Cortex of kidney (tissue), 1 donor: ENCODE data around the gene TRAPPC1.
A peak's percentile ranks its signal among the peaks of the same experiment; 100 is the strongest.
"Not testable (repeated sequence)": the region's sequence is repeated elsewhere in the genome, so short reads cannot be mapped to it uniquely, and the experiment has no call there.

Source experiments
- DNase-seq: peaks from one replicate; lab custom pipeline; 2025; lab: John Stamatoyannopoulos, UW

The TRAPPC1 gene

GRCh38 chr17:7931709-7932482 lies at the start of gene TRAPPC1, which contains the start of gene CNTROB:
Gene TRAPPC1, minus strand, starts transcription at chr17:7931946. Its CDS starts 117 bp downstream, at chr17:7931829.
Gene CNTROB, plus strand, starts transcription at chr17:7932206. Its CDS starts 874 bp downstream, at chr17:7933080.
- peak; percentile 90 for DNase-seq

- no peak for DNase-seq
Measured at GRCh38 chr17:7977805-7978204, 46.1 kb upstream of the TRAPPC1 start.

- DNase-seq, result no peak
Measured at GRCh38 chr17:7977039-7977438, 45.3 kb upstream of the TRAPPC1 start.

- no peak for DNase-seq
Measured at GRCh38 chr17:7974638-7975131, 42.9 kb upstream of the TRAPPC1 start.

- DNase-seq, result no peak
Measured at GRCh38 chr17:7972131-7972785, 40.5 kb upstream of the TRAPPC1 start.

- no peak for DNase-seq
Measured at GRCh38 chr17:7971651-7972050, 39.9 kb upstream of the TRAPPC1 start.

GRCh38 chr17:7969433-7969832 lies 37.7 kb upstream of the TRAPPC1 start:
- DNase-seq, result no peak

- DNase-seq, result no peak
Measured at GRCh38 chr17:7967751-7968150, 36.0 kb upstream of the TRAPPC1 start.

- DNase-seq, result no peak
Measured at GRCh38 chr17:7961421-7961820, 29.7 kb upstream of the TRAPPC1 start.

GRCh38 chr17:7959503-7960253 lies 27.9 kb upstream of the TRAPPC1 start:
- DNase-seq, result no peak

GRCh38 chr17:7956228-7956965 lies 24.7 kb upstream of the TRAPPC1 start:
- DNase-seq, result no peak

- DNase-seq, result no peak
Measured at GRCh38 chr17:7955414-7956227, 23.9 kb upstream of the TRAPPC1 start.

GRCh38 chr17:7953266-7953665 lies 21.5 kb upstream of the TRAPPC1 start:
- DNase-seq, result not testable (repeated sequence)

- DNase-seq, result no peak
Measured at GRCh38 chr17:7951143-7951792, 19.5 kb upstream of the TRAPPC1 start.

GRCh38 chr17:7950578-7950977 lies 18.8 kb upstream of the TRAPPC1 start:
- no peak for DNase-seq

- DNase-seq, result no peak
Measured at GRCh38 chr17:7947651-7948050, 15.9 kb upstream of the TRAPPC1 start.

- no peak for DNase-seq
Measured at GRCh38 chr17:7946441-7946840, 14.7 kb upstream of the TRAPPC1 start.

- no peak for DNase-seq
Measured at GRCh38 chr17:7945651-7946050, 13.9 kb upstream of the TRAPPC1 start.

GRCh38 chr17:7944326-7944725 lies 12.6 kb upstream of the TRAPPC1 start:
- no peak for DNase-seq

- DNase-seq, result no peak
Measured at GRCh38 chr17:7943291-7943690, 11.5 kb upstream of the TRAPPC1 start.
